GM12878 (cell line): ENCODE data around the gene PCDHB1. TPM values are rescaled to one million over a fixed set of nuclear protein-coding genes. Genes with fewer than 3 reads are reported as not detected.
A peak's percentile ranks its signal among the peaks of the same experiment; 100 is the strongest.

Experiments used
- ATAC-seq: fragments of 200-7000 bp; cut with Tn5 transposase; 3 replicates; pipeline ENCODE4 v1.9.1; 2020; ENCODE audit warnings: mild to moderate bottlenecking, moderate library complexity
- BruUV-seq: library from RNA; stranded (reverse); fragments of 400-500 nt; replicated peaks from 2 replicates; lab custom pipeline; 2021; lab: Mats Ljungman, UMichigan
- CTCF ChIA-PET: fragments of 300-600 bp; sonication (Branson Sonifier 250); formaldehyde crosslinking; extraction: SDS; loops from one replicate; lab custom pipeline; 2021; ENCODE audit warnings: inconsistent platforms; lab: Yijun Ruan, JAX
- POLR2A ChIA-PET: fragments of 350-600 bp; formaldehyde crosslinking; extraction: SDS; loops from one replicate; lab custom pipeline; 2021; ENCODE audit warnings: inconsistent platforms; lab: Charles Lee
- RAD21 ChIA-PET: fragments of 300-600 bp; sonication (Branson Sonifier 250); formaldehyde crosslinking; loops from one replicate; lab custom pipeline; 2023; ENCODE audit warnings: antibody characterized with exemption; ENCODE audit not compliant: unreplicated experiment; lab: Charles Lee
- SMC1A ChIA-PET: fragments of 300-600 bp; sonication (Branson Sonifier 250); formaldehyde crosslinking; loops from one replicate; lab custom pipeline; 2023; ENCODE audit not compliant: unreplicated experiment, uncharacterized antibody; lab: Charles Lee
- DNase-seq: peaks from one replicate; pipeline ENCODE4 v3.0.0-alpha.2; 2011; ENCODE audit warnings: low read depth, low spot score
- FAIRE-seq: peaks from 3 replicates; lab custom pipeline; 2011; peaks lifted over from hg19 to GRCh38; lab: Jason Lieb, UNC
- H2AFZ ChIP-seq: 2 replicates; pipeline ENCODE4 v1.6.0; 2011; ENCODE audit warnings: low read depth, low read length, control low read depth; ENCODE audit not compliant: control insufficient read depth
- H3K27ac ChIP-seq: 2 replicates; pipeline ENCODE4 v1.5.1; 2011; ENCODE audit warnings: control low read depth; ENCODE audit not compliant: control insufficient read depth, insufficient read depth
- H3K27me3 ChIP-seq, 2 experiments: replicated peaks in 1 of 2; 2 replicates each; pipeline versions ENCODE4 v1.6.0 to v1.6.1; 2011; ENCODE audit warnings: low read length in 1 of 2; ENCODE audit not compliant: control insufficient read depth in 2 of 2, insufficient read depth in 2 of 2
- H3K36me3 ChIP-seq, 2 experiments: 2 replicates each; pipeline ENCODE4 v1.5.1; 2011; ENCODE audit warnings: low read length in 1 of 2; ENCODE audit not compliant: control insufficient read depth in 2 of 2, insufficient read depth in 2 of 2
- H3K4me1 ChIP-seq: 2 replicates; pipeline ENCODE4 v1.6.1; 2011; ENCODE audit warnings: mild to moderate bottlenecking, low read length, moderate library complexity, mixed read lengths; ENCODE audit not compliant: control insufficient read depth, insufficient read depth
- H3K4me2 ChIP-seq: 2 replicates; pipeline ENCODE4 v1.6.0; 2011; ENCODE audit warnings: control low read depth; ENCODE audit not compliant: control insufficient read depth, insufficient read depth
- H3K4me3 ChIP-seq: fragments of 200-600 bp; sonication (generic); 2 replicates; pipeline ENCODE4 v1.5.1; 2016
- H3K79me2 ChIP-seq: 2 replicates; pipeline ENCODE4 v1.6.0; 2011; ENCODE audit warnings: low read length; ENCODE audit not compliant: control insufficient read depth, insufficient read depth
- H3K9ac ChIP-seq: 2 replicates; pipeline ENCODE4 v1.8.0; 2011; ENCODE audit warnings: low read length, control low read depth, mixed read lengths; ENCODE audit not compliant: control insufficient read depth, insufficient read depth
- H3K9me3 ChIP-seq: replicated peaks from 3 replicates; pipeline ENCODE4 v1.5.1; 2011; ENCODE audit warnings: mild to moderate bottlenecking, low read length; ENCODE audit not compliant: control insufficient read depth, insufficient read depth
- H4K20me1 ChIP-seq: 2 replicates; pipeline ENCODE4 v1.6.0; 2011; ENCODE audit not compliant: control insufficient read depth, insufficient read depth
- CHD4 ChIP-seq: fragments of 200-600 bp; sonication (generic); IDR thresholded peaks from 2 replicates; pipeline ENCODE4 v1.6.1; 2016; ENCODE audit warnings: mild to moderate bottlenecking
- CREB1 ChIP-seq: IDR thresholded peaks from 2 replicates; pipeline ENCODE4 v1.6.1; 2012; ENCODE audit warnings: low read depth, mild to moderate bottlenecking, inconsistent platforms
- GABPA ChIP-seq: IDR thresholded peaks from 2 replicates; pipeline ENCODE4 v1.6.1; 2014; ENCODE audit warnings: antibody characterized with exemption, low read depth, mild to moderate bottlenecking, inconsistent platforms
- MYC ChIP-seq: IDR thresholded peaks from 2 replicates; pipeline ENCODE4 v1.6.1; 2011; ENCODE audit warnings: mild to moderate bottlenecking, low read length, moderate library complexity, inconsistent platforms; ENCODE audit not compliant: insufficient read depth, insufficient replicate concordance, insufficient read length, severe bottlenecking
- RAD21 ChIP-seq: IDR thresholded peaks from 2 replicates; pipeline ENCODE4 v1.6.1; 2011; ENCODE audit warnings: mild to moderate bottlenecking, low read depth, low read length, moderate library complexity; ENCODE audit not compliant: insufficient read depth
- RAD51 ChIP-seq: fragments of 450-650 bp; IDR thresholded peaks from 2 replicates; pipeline ENCODE4 v1.6.1; 2016; ENCODE audit warnings: moderate library complexity, mild to moderate bottlenecking, inconsistent platforms
- SMC3 ChIP-seq: IDR thresholded peaks from 2 replicates; pipeline ENCODE4 v1.6.1; 2011; ENCODE audit warnings: low read length, improper control_type of control experiment, borderline replicate concordance
- WGBS: methylation state at CpG from one replicate; pipeline ENCODE4 v1.1.6; 2016; ENCODE audit warnings: low lambda C conversion rate; ENCODE audit not compliant: insufficient replicate concordance, insufficient coverage; ENCODE audit errors: missing lambda C conversion rate; 5-methylcytosine and 5-hydroxymethylcytosine counted together
- in situ Hi-C: fragments of 300-500 bp; cut with MboI; formaldehyde crosslinking; loops from 9 replicates; pipeline ENCODE4 v1.14.3; 2018; ENCODE audit warnings: mixed read lengths
- intact Hi-C: fragments of 100-400 bp; cut with micrococcal nuclease; formaldehyde crosslinking; loops from one replicate; pipeline ENCODE4 v1.14.2; 2022; ENCODE audit not compliant: unreplicated experiment
- polyA plus RNA-seq, 11 experiments: library from polyadenylated mRNA; depleted of rRNA in 4 of 11; unstranded in 6 of 11; stranded (reverse) in 5 of 11; fragments of >200 nt; fragmentation: Nextera tagmentation in 4 of 11; fragmentation: Illumina TruSeq in 1 of 11; extraction: Ambion mirVana in 4 of 11; extraction: Trizol in 1 of 11; gene quantifications; 1 replicate in 1 of 11; 2 replicates in 10 of 11; pipeline versions ENCODE4 v1.2.1 to v1.2.3, GENCODE V29; 2011 to 2016; ENCODE audit warnings: inconsistent platforms in 2 of 11, missing spikeins in 2 of 11, low read depth in 1 of 11
- total RNA-seq, 4 experiments: library from RNA; depleted of rRNA in 3 of 4; stranded (reverse); fragments of >200 nt in 3 of 4; fragmentation: Illumina TruSeq in 1 of 4; extraction: Trizol in 1 of 4; gene quantifications; 2 replicates each; pipeline versions ENCODE4 v1.2.1 to v1.2.3, GENCODE V29; 2013 to 2021
- TF ChIP-seq, protein P1 (sequence below): fragments of 450-650 bp; conservative IDR thresholded peaks from 2 replicates; pipeline ENCODE4 v1.6.1; 2017; ENCODE audit warnings: mild to moderate bottlenecking, moderate library complexity
- TF ChIP-seq, protein P2 (sequence below): fragments of 450-650 bp; IDR thresholded peaks from 2 replicates; pipeline ENCODE4 v1.6.1; 2016; ENCODE audit warnings: mild to moderate bottlenecking, moderate library complexity, borderline replicate concordance
- TF ChIP-seq, protein P3 (sequence below): fragments of 150-350 bp; IDR thresholded peaks from 2 replicates; pipeline ENCODE4 v1.6.1; 2016; ENCODE audit warnings: low read depth, low read length

Gene PCDHB1
- total and polyA plus RNA-seq, 10 of the 15 experiments (the other 5 are each of a cell fraction or from before 2014, with no cell fraction given), result not detected

DNA sequence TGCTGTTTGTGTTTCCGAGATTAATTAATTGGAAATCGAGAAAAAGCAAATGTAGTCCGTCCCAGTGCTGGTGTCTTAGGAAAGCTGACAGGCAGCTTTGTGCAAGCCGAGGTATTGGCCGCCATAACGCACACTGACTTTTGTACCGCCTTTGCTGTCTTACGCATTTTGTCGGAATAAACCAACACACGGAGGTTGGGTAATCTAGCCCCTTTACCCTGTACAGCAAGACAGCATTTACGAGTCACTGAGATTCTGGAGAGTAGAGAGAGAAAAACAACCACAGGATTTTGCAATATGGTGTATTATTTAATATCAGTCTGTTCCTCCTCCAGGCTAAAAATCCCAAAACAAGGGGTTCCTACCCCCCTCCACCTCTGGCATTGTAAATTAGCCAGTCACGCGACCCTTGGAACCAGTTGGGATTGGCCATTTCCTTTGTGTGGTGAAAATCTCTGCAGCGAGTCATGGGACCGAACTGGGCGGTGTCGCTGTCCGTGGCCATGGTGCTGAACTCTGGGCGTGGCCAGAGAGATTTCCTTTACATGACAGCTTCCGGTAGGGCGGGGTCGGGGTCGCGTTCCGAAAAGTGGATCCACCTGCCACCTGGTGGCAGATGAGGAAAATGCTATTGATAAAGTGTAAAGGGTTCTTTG lies 10.3 kb upstream of the PCDHB1 start:
- H3K79me2 ChIP-seq, result no peaks in the 10 kb centered on the region
- no peaks in the 10 kb centered on the region; the same call in 2 of the 3 replicates for H3K9me3 ChIP-seq
- ChIA-PET SMC1A (no interaction called here), POLR2A (no interaction called here), CTCF (no interaction called here), RAD21 (no interaction called here)
- in situ Hi-C loops (loop anchor here (25.0 kb wide), 1 partner anchor 804 kb away; no protein-coding TSS in a partner anchor), intact Hi-C loops (no loop called here)
- BruUV-seq, result no TSS peak
- no peak overlapping the region for H3K4me2 ChIP-seq
- H3K4me3 ChIP-seq, result no peak overlapping the region
- FAIRE-seq (no peak), ATAC-seq (peak; percentile 37), DNase-seq (no peak)
- H3K4me1 ChIP-seq, result no peaks in the 10 kb centered on the region
- no peak overlapping the region for H3K27ac ChIP-seq
- H2AFZ ChIP-seq, result no peak overlapping the region
- no peak overlapping the region for H3K9ac ChIP-seq
- no peaks in the 10 kb centered on the region for H4K20me1 ChIP-seq
- no peaks in the 10 kb centered on the region for H3K36me3 ChIP-seq
- 25% methylated on average over 25 of the region's 25 CpGs for whole genome bisulfite sequencing
- H3K27me3 ChIP-seq, result no peaks in the 10 kb centered on the region
- TF ChIP-seq, protein P1, sequence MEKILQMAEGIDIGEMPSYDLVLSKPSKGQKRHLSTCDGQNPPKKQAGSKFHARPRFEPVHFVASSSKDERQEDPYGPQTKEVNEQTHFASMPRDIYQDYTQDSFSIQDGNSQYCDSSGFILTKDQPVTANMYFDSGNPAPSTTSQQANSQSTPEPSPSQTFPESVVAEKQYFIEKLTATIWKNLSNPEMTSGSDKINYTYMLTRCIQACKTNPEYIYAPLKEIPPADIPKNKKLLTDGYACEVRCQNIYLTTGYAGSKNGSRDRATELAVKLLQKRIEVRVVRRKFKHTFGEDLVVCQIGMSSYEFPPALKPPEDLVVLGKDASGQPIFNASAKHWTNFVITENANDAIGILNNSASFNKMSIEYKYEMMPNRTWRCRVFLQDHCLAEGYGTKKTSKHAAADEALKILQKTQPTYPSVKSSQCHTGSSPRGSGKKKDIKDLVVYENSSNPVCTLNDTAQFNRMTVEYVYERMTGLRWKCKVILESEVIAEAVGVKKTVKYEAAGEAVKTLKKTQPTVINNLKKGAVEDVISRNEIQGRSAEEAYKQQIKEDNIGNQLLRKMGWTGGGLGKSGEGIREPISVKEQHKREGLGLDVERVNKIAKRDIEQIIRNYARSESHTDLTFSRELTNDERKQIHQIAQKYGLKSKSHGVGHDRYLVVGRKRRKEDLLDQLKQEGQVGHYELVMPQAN, result no peak
- TF ChIP-seq RAD21, result peak; percentile 44
- TF ChIP-seq, protein P2, sequence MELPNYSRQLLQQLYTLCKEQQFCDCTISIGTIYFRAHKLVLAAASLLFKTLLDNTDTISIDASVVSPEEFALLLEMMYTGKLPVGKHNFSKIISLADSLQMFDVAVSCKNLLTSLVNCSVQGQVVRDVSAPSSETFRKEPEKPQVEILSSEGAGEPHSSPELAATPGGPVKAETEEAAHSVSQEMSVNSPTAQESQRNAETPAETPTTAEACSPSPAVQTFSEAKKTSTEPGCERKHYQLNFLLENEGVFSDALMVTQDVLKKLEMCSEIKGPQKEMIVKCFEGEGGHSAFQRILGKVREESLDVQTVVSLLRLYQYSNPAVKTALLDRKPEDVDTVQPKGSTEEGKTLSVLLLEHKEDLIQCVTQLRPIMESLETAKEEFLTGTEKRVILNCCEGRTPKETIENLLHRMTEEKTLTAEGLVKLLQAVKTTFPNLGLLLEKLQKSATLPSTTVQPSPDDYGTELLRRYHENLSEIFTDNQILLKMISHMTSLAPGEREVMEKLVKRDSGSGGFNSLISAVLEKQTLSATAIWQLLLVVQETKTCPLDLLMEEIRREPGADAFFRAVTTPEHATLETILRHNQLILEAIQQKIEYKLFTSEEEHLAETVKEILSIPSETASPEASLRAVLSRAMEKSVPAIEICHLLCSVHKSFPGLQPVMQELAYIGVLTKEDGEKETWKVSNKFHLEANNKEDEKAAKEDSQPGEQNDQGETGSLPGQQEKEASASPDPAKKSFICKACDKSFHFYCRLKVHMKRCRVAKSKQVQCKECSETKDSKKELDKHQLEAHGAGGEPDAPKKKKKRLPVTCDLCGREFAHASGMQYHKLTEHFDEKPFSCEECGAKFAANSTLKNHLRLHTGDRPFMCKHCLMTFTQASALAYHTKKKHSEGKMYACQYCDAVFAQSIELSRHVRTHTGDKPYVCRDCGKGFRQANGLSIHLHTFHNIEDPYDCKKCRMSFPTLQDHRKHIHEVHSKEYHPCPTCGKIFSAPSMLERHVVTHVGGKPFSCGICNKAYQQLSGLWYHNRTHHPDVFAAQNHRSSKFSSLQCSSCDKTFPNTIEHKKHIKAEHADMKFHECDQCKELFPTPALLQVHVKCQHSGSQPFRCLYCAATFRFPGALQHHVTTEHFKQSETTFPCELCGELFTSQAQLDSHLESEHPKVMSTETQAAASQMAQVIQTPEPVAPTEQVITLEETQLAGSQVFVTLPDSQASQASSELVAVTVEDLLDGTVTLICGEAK, result peak; percentile 24; the same call in 1 of the 2 replicates
- TF ChIP-seq RAD51, result no peak
- TF ChIP-seq CHD4, result no peak
- TF ChIP-seq CREB1, result peak; percentile 50; the same call in 1 of the 2 replicates
- peak; percentile 70 for TF ChIP-seq GABPA
- peak; percentile 20; the same call in 1 of the 2 replicates for TF ChIP-seq SMC3
- TF ChIP-seq, protein P3, sequence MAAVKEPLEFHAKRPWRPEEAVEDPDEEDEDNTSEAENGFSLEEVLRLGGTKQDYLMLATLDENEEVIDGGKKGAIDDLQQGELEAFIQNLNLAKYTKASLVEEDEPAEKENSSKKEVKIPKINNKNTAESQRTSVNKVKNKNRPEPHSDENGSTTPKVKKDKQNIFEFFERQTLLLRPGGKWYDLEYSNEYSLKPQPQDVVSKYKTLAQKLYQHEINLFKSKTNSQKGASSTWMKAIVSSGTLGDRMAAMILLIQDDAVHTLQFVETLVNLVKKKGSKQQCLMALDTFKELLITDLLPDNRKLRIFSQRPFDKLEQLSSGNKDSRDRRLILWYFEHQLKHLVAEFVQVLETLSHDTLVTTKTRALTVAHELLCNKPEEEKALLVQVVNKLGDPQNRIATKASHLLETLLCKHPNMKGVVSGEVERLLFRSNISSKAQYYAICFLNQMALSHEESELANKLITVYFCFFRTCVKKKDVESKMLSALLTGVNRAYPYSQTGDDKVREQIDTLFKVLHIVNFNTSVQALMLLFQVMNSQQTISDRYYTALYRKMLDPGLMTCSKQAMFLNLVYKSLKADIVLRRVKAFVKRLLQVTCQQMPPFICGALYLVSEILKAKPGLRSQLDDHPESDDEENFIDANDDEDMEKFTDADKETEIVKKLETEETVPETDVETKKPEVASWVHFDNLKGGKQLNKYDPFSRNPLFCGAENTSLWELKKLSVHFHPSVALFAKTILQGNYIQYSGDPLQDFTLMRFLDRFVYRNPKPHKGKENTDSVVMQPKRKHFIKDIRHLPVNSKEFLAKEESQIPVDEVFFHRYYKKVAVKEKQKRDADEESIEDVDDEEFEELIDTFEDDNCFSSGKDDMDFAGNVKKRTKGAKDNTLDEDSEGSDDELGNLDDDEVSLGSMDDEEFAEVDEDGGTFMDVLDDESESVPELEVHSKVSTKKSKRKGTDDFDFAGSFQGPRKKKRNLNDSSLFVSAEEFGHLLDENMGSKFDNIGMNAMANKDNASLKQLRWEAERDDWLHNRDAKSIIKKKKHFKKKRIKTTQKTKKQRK, result no peak
- TF ChIP-seq MYC, result no peak
